ENCODE results near the gene CASTOR2.
"Not testable (repeated sequence)": the region's sequence is repeated elsewhere in the genome, so short reads cannot be mapped to it uniquely, and the experiment has no call there.

Gene CASTOR2

DNA sequence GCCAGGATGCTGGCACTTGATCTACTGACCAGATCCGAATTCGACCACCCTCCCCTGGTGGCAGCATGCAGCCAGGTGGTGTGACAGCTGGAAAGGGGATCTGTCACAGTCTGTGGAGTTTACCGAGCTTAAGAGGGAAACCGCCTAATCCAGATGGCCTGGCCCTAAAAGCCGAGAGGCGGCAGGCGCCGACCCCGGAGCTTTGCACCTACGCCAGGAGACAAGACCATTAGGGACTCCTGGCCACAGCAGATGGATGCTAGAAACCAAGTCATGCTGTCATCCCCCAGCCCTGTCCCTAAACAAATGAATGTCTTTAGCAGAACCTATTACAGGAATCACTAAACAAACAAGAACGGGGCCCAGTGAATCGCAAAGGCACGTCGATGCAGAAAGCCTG is 81.4 kb downstream of the CASTOR2 start:
- no peak overlapping the region for H3K4me3 ChIP-seq (ENCODE audit: low read depth, low read length)
- DNase-seq (ENCODE audit: low read depth) = no peak

- no peak for DNase-seq (ENCODE audit: low read depth)
- no peak overlapping the region for H3K4me3 ChIP-seq (ENCODE audit: low read depth, low read length)
Observed at GRCh38 chr7:75048435-75049379, 84.2 kb downstream of the CASTOR2 start.

DNA sequence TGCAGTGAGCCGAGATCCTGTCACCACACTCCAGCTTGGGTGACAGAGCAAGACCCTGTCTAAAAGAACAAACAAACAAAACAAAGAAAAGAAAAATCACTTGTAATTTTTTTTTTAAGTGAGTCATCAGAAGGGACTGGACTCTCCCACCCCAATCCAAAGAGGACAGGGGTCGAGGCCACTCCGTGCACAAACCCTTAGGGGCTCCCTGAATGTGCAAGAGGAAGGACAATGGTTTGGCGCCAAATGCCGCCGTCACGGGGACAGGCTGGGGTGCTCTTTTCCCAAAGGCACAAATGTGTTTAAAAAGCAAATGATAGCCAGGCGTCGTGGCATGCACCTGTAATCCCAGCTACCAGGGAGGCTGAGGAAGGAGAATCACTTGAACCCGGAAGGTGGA is 85.3 kb downstream of the CASTOR2 start:
- DNase-seq (ENCODE audit: low read depth) = no peak
- no peak overlapping the region for H3K4me3 ChIP-seq (ENCODE audit: low read depth, low read length)

DNA sequence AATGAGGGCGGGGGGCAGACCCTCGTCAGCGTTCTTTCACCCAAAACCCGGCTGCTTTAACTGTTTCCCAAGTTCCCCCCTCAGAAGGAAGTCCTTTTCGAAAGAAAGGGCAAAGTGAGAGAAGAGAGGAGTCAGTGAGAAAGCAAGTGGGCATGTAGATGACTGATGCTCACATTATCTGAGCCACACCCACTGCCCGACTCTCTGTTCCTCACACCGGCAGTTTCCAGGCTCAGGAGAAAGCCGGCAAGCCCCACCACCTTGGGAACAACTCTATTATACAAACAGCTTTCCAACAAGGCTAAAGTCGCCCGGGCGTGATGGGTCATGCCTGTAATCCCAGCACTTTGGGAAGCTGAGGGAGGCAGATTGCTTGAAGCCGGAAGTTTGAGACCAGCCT is 86.0 kb downstream of the CASTOR2 start:
- H3K4me3 ChIP-seq (ENCODE audit: low read depth, low read length) = no peak overlapping the region
- DNase-seq (ENCODE audit: low read depth) = no peak

GRCh38 chr7:75054744-75055143 is 90.2 kb downstream of the CASTOR2 start:
- H3K4me3 ChIP-seq (ENCODE audit: low read depth, low read length) = no peak overlapping the region
- DNase-seq (ENCODE audit: low read depth) = peak; percentile 35

GRCh38 chr7:75055155-75055554 is 90.7 kb downstream of the CASTOR2 start:
- DNase-seq (ENCODE audit: low read depth) = no peak
- H3K4me3 ChIP-seq (ENCODE audit: low read depth, low read length) = no peak overlapping the region

GRCh38 chr7:75055830-75056772 is 91.6 kb downstream of the CASTOR2 start:
- no peak overlapping the region for H3K4me3 ChIP-seq (ENCODE audit: low read depth, low read length)
- peak; percentile 25 for DNase-seq (ENCODE audit: low read depth)

- DNase-seq (ENCODE audit: low read depth) = no peak
- H3K4me3 ChIP-seq (ENCODE audit: low read depth, low read length) = no peak overlapping the region
Observed at GRCh38 chr7:75058406-75058805, 93.9 kb downstream of the CASTOR2 start.

DNA sequence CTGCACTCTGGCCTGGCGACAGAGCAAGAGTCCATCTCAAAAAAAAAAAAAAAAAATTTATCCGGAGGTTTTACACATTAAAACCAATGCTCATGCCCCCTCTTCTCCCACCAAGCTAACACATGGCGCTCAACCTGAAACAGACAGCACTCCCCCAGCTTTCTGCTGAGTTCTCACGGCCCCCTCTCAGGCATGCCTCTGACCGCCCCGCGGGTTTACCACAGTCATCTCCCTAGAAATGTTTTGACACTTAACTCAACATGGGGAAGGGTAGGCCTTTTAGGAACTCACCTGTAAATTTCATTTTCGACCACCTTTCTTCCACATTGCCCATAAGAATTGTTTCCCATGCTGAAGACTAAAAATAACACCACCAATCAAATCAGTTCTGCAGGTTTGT is 99.8 kb downstream of the CASTOR2 start:
- no peak overlapping the region for H3K4me3 ChIP-seq (ENCODE audit: low read depth, low read length)
- DNase-seq (ENCODE audit: low read depth) = no peak

GRCh38 chr7:75064801-75065200 is 100.3 kb downstream of the CASTOR2 start:
- H3K4me3 ChIP-seq (ENCODE audit: low read depth, low read length) = no peak overlapping the region
- no peak for DNase-seq (ENCODE audit: low read depth)

DNA sequence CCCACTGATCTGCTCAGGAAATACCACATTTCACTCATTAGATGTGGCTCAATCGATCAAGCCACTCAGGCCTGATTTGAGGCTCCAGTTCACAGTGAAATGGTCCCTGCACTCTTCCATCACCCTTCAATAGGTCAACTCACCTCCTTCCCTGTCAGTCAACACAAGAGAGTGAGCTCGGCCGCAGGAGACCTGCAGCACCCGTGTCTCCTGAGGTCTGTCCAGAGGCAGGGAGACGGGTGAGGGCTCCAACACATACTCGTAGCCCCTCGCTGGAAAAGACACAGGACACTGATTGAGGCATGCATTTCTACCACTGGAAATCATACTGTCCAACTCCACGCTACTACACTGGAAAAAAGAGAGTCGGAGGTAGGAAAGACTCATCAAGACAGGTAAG is 102.0 kb downstream of the CASTOR2 start:
- H3K4me3 ChIP-seq (ENCODE audit: low read depth, low read length) = no peak overlapping the region

DNA sequence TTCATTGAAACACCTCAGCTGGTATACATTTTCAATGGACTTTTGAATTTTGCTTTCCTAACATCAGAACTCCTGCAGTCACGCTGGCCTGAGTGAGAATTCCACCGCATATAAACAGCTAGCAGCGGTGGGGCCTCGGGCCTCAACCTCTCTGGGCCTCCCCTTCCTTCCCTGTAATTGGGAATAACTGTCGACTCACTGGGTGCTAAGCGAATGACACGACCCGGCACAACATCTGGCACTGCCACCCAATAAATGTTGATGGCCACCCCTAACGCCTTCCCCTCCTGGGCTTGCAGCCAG is 108.4 kb downstream of the CASTOR2 start:
- no peak for DNase-seq (ENCODE audit: low read depth)
- H3K4me3 ChIP-seq (ENCODE audit: low read depth, low read length) = peak overlapping the region; percentile 79

More for the DNA sequence above, 102.0 kb downstream of the CASTOR2 start:
- no peak for DNase-seq (ENCODE audit: low read depth)

GRCh38 chr7:75074262-75074641 is 109.7 kb downstream of the CASTOR2 start:
- peak overlapping the region; percentile 79 for H3K4me3 ChIP-seq (ENCODE audit: low read depth, low read length)
- not testable (repeated sequence) for DNase-seq (ENCODE audit: low read depth)

All from skeletal muscle cell (primary cell).